Fibroblast of the conjunctiva (primary cell): ENCODE measurements around the gene SNCAIP.
"Not testable (repeated sequence)": the region's sequence is repeated elsewhere in the genome, so short reads cannot be mapped to it uniquely, and the experiment has no call there.

Source experiments
- DNase-seq: peaks from one replicate; pipeline ENCODE4 v3.0.0-alpha.2; 2010; ENCODE audit warnings: low read depth

SNCAIP gene

GRCh38 chr5:122468351-122469116 lies 156.5 kb downstream of the SNCAIP start:
- no peak for DNase-seq

- DNase-seq, result no peak
Measured at GRCh38 chr5:122469384-122469919, 157.4 kb downstream of the SNCAIP start.

- DNase-seq, result no peak
Measured at GRCh38 chr5:122470365-122470764, 158.3 kb downstream of the SNCAIP start.

- DNase-seq, result no peak
Measured at GRCh38 chr5:122471031-122471751, 159.2 kb downstream of the SNCAIP start.

- DNase-seq, result no peak
Measured at GRCh38 chr5:122471752-122472061, 159.7 kb downstream of the SNCAIP start.

- no peak for DNase-seq
Measured at GRCh38 chr5:122473138-122473843, 161.3 kb downstream of the SNCAIP start.

- no peak for DNase-seq
Measured at GRCh38 chr5:122473941-122474340, 161.9 kb downstream of the SNCAIP start.

- peak; percentile 77 for DNase-seq
Measured at GRCh38 chr5:122478741-122479442, 166.9 kb downstream of the SNCAIP start.

GRCh38 chr5:122480146-122480545 lies 168.1 kb downstream of the SNCAIP start:
- no peak for DNase-seq

- no peak for DNase-seq
Measured at GRCh38 chr5:122484103-122484502, 172.1 kb downstream of the SNCAIP start.

GRCh38 chr5:122485226-122485625 lies 173.2 kb downstream of the SNCAIP start:
- DNase-seq, result no peak

- not testable (repeated sequence) for DNase-seq
Measured at GRCh38 chr5:122486616-122487015, 174.6 kb downstream of the SNCAIP start.

GRCh38 chr5:122490718-122491117 lies 178.7 kb downstream of the SNCAIP start:
- no peak for DNase-seq

- DNase-seq, result no peak
Measured at GRCh38 chr5:122492675-122493074, 180.6 kb downstream of the SNCAIP start.

GRCh38 chr5:122493091-122494021 lies 181.3 kb downstream of the SNCAIP start:
- DNase-seq, result no peak

GRCh38 chr5:122494109-122494508 lies 182.1 kb downstream of the SNCAIP start:
- no peak for DNase-seq

- no peak for DNase-seq
Measured at GRCh38 chr5:122498163-122498562, 186.1 kb downstream of the SNCAIP start.

- no peak for DNase-seq
Measured at GRCh38 chr5:122499585-122499984, 187.5 kb downstream of the SNCAIP start.

GRCh38 chr5:122500245-122501088 lies 188.4 kb downstream of the SNCAIP start:
- peak; percentile 65 for DNase-seq

- no peak for DNase-seq
Measured at GRCh38 chr5:122501089-122501435, 189.0 kb downstream of the SNCAIP start.
